NCI-H69 (cell line): Measurements from ENCODE around the gene CXCL8.

Experiments used
- DNase-seq: peaks from one replicate; lab custom pipeline; 2025; lab: John Stamatoyannopoulos, UW

CXCL8 gene

GRCh38 chr4:73718375-73719373 lies 21.7 kb upstream of the CXCL8 start:
- DNase-seq: no peak

GRCh38 chr4:73721435-73721834 lies 18.9 kb upstream of the CXCL8 start:
- DNase-seq: no peak

DNA sequence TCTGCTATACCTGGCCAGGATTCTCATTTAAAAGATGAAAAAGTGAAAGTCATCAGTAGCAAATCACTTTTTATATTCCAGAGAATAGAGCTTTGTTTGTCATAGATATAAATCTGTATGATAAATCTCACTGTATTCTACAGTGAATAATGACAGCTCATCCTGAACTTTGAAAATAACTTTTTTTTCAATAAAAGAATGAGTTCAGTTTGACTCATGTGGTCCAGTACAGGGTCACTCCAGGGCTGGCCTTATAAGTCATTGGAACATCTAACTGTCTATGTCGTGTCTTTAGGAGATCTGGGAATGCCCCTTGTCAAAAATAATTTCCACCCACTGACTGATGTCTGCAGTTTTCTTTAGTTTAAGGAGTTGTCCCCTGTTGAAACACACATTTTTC lies 18.5 kb upstream of the CXCL8 start:
- DNase-seq: no peak

DNA sequence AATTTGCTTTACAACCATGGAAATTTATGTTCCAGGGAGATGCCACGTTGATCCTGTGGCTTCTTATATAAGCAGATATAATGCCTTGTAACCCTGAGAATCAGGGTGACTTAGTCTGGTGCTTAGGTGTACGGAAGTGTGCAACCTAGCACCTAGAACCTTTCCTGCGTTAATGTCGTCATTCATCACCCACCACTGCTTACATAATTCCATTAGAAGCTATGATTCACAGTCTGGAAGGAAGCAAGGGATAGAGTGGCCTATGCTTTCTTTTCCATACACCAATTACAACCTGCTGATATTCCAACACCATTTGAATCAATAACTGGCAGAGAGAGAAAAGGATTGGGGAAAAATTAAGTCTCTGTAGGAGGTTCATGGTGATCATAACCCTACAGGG lies 17.3 kb upstream of the CXCL8 start:
- DNase-seq: no peak

DNA sequence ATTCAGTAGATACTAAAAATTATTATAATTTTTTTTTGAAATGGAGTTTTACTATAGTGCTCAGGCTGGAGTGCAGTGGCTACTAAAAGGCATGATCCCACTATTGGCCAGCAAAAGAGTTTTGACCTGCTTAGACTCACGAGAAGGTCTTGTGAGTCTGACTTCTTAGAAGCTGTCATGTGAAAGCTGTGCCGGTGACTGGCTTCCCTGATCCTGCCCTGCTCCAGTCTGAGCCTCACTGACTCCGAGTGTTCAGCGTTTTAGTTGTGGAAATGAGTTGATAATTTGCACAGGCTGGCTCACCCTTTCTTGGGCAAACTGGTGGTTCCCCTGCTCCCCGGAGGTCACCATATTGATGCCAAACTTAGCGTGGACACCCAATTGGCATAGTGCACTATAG lies 16.4 kb upstream of the CXCL8 start:
- no peak for DNase-seq

GRCh38 chr4:73725510-73725909 lies 14.9 kb upstream of the CXCL8 start:
- DNase-seq: no peak

- no peak for DNase-seq
These were observed 14.4 kb upstream of the CXCL8 start for GRCh38 chr4:73725985-73726384.

DNA sequence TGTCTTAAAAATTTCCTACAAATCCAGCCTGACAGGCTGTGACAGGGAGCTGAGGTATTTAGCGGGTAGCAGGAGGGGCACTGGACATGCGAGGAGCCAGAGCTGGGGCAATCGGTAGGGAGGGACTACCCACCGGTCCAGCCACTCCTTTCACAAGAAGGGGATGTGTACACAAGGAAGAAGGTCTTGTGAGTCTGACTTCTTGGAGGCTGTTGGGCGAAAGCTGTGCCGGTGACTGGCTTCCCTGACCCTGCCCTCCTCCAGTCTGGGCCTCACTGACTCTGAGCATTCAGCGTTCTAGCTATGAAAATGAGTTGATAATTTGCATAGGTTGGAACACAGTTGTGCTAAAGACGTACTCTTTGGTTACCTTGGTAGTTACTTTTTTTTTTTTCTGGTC lies 12.7 kb upstream of the CXCL8 start:
- no peak for DNase-seq

DNA sequence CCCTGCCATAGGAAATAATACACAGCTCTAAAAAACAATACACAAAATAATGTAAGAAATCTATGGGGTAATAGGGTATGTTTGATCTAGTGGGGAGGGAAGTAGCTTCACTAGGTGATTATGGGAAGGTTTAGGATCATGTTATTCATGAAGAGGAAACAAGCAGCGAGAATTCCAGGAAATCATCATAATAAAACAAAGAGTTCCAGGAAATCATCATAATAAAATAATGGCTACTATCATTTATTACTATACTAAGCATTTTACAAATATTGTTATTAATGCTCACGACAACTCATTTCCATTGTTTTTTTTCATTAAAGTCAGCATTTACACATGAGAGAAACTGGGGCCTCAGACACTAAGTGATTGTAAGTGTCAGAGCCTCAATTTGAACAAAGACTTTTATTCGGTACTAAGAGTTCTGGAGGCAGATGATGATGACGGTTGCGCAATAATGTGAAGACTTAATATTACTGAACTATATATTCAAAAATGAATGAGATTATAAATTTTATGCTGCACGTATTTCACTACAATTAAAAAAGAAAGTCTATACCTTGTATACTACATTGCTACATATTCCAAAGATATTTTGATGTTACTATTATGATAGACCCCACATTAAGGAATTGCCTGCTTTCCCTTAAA lies 12.2 kb upstream of the CXCL8 start:
- DNase-seq: no peak

- DNase-seq: peak; percentile 66
These were observed 10.7 kb upstream of the CXCL8 start for GRCh38 chr4:73729534-73730165.

DNA sequence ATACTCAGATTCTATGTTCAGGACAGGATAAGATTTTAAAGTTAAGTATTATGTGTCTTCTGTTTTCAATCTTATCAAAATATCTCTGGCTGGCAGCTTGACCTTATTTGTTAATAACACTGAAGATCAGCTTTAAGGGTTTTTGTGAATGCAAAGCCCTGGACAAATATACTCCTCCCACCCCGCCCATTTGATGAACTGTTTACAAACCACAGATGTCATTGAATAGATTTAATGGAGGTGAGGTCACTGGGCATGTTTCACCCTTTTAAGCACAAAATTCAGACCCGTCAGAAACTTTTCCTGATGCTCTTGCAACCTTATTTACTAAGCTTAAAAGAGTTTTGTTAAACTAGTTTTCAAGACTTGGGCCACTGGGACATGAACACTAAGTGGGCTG lies 10.1 kb upstream of the CXCL8 start:
- peak; percentile 74 for DNase-seq

GRCh38 chr4:73730867-73731266 lies 9.5 kb upstream of the CXCL8 start:
- no peak for DNase-seq

DNA sequence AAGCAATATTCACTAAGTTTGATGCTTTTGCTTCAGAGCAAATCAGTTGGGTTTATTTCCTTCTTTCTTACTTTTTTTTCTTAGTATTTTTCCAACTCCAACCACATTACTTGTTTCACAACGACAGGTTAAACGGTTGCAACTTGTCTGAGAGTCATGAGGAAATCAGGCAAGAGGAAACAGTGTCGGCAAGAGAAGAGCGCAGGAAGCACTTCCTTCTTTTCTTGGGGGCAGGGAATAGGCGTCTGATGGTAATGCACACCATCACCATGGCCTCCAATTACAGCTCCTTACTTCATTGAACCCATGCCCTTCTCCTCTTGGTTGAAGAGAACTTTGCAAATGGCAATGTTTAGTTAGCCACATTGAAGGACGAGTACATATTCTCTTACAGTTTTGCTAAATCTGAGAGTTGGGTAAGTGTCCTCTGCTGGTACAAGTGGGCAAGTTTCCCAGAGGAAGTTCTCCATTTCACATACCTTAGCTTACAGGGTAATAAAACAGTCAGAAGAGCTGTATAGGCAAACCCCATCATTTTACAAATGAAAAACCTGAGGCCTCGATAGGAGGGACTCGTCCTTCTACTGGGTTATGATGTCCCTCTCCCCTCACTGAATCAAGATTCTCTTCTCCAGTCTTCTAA lies 8.3 kb upstream of the CXCL8 start:
- no peak for DNase-seq

DNA sequence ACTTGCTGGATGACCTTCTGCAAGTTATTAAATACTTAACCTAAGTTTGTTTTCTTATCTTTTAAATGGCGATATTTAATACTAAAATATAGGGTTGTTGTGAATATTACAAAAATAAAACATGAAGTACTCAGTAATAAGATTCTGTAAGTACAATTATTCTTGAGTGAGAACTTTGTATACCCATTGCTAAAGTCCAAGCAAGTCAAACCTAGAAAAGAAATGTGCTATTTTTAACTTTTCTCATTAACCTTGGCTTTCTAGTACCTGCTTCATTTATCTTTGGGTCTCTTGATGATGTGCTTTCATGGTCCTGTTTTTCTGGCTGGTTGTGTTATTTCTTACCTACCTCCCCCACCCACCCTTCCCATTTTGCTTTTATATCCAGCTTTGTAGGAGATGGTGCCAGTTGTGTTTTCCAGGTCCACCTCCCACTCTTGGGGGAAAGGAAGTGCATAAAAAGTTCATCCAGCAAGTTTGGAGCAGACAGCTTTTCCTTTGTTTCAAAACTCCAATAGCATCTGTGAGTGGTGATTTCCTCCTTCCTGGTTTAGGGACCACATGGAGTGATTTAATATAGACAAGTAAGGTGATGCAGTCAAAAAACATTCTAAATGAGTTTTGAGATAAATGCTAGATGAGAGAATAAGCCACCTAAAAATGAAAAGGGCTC lies 7.5 kb upstream of the CXCL8 start:
- DNase-seq: no peak

DNA sequence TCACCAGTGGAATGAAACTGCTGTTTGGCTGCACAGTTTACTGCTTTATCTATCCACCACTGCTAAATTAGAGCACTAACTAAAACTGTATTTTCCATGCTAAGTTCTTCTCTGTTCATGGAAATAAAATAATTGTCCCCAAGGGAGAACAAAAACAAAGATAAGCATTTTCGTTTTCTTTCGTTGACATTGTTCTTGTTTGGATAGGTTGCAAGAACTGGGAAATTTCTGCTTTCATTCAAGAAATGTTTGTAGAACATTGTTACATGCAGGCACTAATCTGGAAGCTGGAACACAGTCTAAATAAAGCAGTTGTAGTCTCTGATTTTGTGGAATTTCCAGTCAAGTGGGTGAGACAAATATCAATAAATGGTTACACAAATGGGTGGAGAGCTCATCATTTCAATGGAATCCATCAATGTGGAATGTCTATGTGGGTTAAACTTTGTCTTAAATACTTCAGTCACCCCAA lies 5.8 kb upstream of the CXCL8 start:
- DNase-seq: no peak

DNA sequence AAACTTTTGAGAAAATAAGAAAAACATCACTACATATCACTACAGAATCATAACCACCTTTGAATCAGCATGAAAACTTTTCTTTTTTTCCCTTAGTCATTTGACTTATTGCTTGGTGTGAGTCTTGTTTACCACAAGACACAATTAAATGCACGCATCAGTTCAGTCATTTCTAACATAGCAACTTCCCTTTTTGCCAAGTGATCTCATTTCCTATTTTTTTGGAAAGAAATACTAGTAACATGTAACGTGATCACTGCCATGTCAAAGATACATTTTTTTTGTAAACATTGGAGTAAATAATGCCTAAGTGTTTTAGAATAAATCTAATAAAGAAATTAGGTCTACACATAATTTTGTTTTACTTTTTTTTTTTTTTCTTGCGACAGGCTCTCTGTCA lies 5.1 kb upstream of the CXCL8 start:
- no peak for DNase-seq

DNA sequence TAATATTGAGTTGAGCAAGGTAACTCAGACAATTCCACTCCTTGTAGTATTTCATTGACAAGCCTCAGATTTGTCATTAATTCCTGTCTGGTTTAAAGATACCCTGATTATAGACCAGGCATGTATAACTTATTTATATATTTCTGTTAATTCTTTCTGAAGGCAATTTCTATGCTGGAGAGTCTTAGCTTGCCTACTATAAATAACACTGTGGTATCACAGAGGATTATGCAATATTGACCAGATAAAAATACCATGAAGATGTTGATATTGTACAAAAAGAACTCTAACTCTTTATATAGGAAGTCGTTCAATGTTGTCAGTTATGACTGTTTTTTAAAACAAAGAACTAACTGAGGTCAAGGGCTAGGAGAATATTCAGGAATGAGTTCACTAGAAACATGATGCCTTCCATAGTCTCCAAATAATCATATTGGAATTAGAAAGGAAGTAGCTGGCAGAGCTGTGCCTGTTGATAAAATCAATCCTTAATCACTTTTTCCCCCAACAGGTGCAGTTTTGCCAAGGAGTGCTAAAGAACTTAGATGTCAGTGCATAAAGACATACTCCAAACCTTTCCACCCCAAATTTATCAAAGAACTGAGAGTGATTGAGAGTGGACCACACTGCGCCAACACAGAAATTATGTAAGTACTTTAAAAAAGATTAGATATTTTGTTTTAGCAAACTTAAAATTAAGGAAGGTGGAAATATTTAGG lies 821 bp downstream of the CXCL8 start:
- DNase-seq: no peak

GRCh38 chr4:73741750-73742489 lies 1.6 kb downstream of the CXCL8 start:
- DNase-seq: no peak

GRCh38 chr4:73742490-73743160 lies 2.3 kb downstream of the CXCL8 start:
- DNase-seq: no peak

DNA sequence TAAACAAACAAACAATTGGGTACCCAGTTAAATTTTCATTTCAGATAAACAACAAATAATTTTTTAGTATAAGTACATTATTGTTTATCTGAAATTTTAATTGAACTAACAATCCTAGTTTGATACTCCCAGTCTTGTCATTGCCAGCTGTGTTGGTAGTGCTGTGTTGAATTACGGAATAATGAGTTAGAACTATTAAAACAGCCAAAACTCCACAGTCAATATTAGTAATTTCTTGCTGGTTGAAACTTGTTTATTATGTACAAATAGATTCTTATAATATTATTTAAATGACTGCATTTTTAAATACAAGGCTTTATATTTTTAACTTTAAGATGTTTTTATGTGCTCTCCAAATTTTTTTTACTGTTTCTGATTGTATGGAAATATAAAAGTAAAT lies 2.9 kb downstream of the CXCL8 start:
- no peak for DNase-seq
